Measurements from ENCODE around the gene TMEM164. TPM values are rescaled to one million over a fixed set of nuclear protein-coding genes. Genes with fewer than 3 reads are reported as not detected.

TMEM164 gene
- polyA plus RNA-seq, 1 experiment, result 12.9 TPM

- DNase-seq (ENCODE audit: low read depth, low spot score), result no peak
- no peaks in the 10 kb centered on the region for H3K27me3 ChIP-seq (ENCODE audit: control insufficient read depth, insufficient read depth, low read length)
- H3K27ac ChIP-seq (ENCODE audit: low read depth, low read length), result no peak overlapping the region
- ChIA-PET POLR2A (no interaction called here), CTCF (interaction anchor here (0.9 to 1.1 kb wide), 2 partner anchors 69 to 105 kb away, joined by 3 read pairs; no protein-coding TSS in a partner anchor)
- no peaks in the 10 kb centered on the region for H3K9me3 ChIP-seq (ENCODE audit: control insufficient read depth, insufficient read depth, low read length)
- TF ChIP-seq CTCF (IDR thresholded peaks at IDR 0.05; ENCODE audit: low read depth, low read length), result no peak
- H3K4me3 ChIP-seq (ENCODE audit: low read depth, low read length), result no peak overlapping the region
Observed at GRCh38 chrX:110216027-110216426, 213.1 kb downstream of the TMEM164 start.

GRCh38 chrX:110218591-110218990, 215.7 kb downstream of the TMEM164 start:
- ChIA-PET CTCF (interaction anchor here (1.3 to 1.6 kb wide), 2 partner anchors 190 to 194 kb away, joined by 4 to 5 read pairs; no protein-coding TSS in a partner anchor), POLR2A (interaction anchor here (2.6 kb wide), 1 partner anchor 8 kb away, joined by 10 read pairs; no protein-coding TSS in a partner anchor)
- no peaks in the 10 kb centered on the region for H3K27me3 ChIP-seq (ENCODE audit: control insufficient read depth, insufficient read depth, low read length)
- no peak for TF ChIP-seq CTCF (IDR thresholded peaks at IDR 0.05; ENCODE audit: low read depth, low read length)
- DNase-seq (ENCODE audit: low read depth, low spot score), result no peak
- no peak overlapping the region for H3K27ac ChIP-seq (ENCODE audit: low read depth, low read length)
- H3K4me3 ChIP-seq (ENCODE audit: low read depth, low read length), result no peak overlapping the region
- H3K9me3 ChIP-seq (ENCODE audit: control insufficient read depth, insufficient read depth, low read length), result no peaks in the 10 kb centered on the region

- no peaks in the 10 kb centered on the region for H3K9me3 ChIP-seq (ENCODE audit: control insufficient read depth, insufficient read depth, low read length)
- POLR2A ChIA-PET, result interaction anchor here (1.2 to 2.6 kb wide), 2 partner anchors 10 to 96 kb away, joined by 3 to 10 read pairs; no protein-coding TSS in a partner anchor
- TF ChIP-seq CTCF (IDR thresholded peaks at IDR 0.05; ENCODE audit: low read depth, low read length), result no peak
- CTCF ChIA-PET, result interaction anchor here (1.0 to 2.6 kb wide), 5 partner anchors 10 to 193 kb away, joined by 3 to 10 read pairs (median 4); no protein-coding TSS in a partner anchor
- DNase-seq (ENCODE audit: low read depth, low spot score), result no peak
- no peaks in the 10 kb centered on the region for H3K27me3 ChIP-seq (ENCODE audit: control insufficient read depth, insufficient read depth, low read length)
- no peak overlapping the region for H3K4me3 ChIP-seq (ENCODE audit: low read depth, low read length)
- H3K27ac ChIP-seq (ENCODE audit: low read depth, low read length), result no peak overlapping the region
Observed at GRCh38 chrX:110219920-110220319, 217.0 kb downstream of the TMEM164 start.

GRCh38 chrX:110222497-110223257, 219.8 kb downstream of the TMEM164 start:
- no peak for DNase-seq (ENCODE audit: low read depth, low spot score)
- ChIA-PET CTCF (no interaction called here), POLR2A (no interaction called here)
- Histone ChIP-seq H3K4me3 (ENCODE audit: low read depth, low read length) (no peak overlapping the region), H3K9me3 (ENCODE audit: control insufficient read depth, insufficient read depth, low read length) (no peaks in the 10 kb centered on the region), H3K27ac (ENCODE audit: low read depth, low read length) (no peak overlapping the region), H3K27me3 (ENCODE audit: control insufficient read depth, insufficient read depth, low read length) (no peaks in the 10 kb centered on the region)
- no peak for TF ChIP-seq CTCF (IDR thresholded peaks at IDR 0.05; ENCODE audit: low read depth, low read length)

GRCh38 chrX:110224926-110225617, 222.2 kb downstream of the TMEM164 start:
- no peak for DNase-seq (ENCODE audit: low read depth, low spot score)
- no peak for TF ChIP-seq CTCF (IDR thresholded peaks at IDR 0.05; ENCODE audit: low read depth, low read length)
- Histone ChIP-seq H3K9me3 (ENCODE audit: control insufficient read depth, insufficient read depth, low read length) (no peaks in the 10 kb centered on the region; the same call in 1 of the 2 replicates), H3K27ac (ENCODE audit: low read depth, low read length) (no peak overlapping the region), H3K4me3 (ENCODE audit: low read depth, low read length) (no peak overlapping the region), H3K27me3 (ENCODE audit: control insufficient read depth, insufficient read depth, low read length) (no peaks in the 10 kb centered on the region)
- ChIA-PET POLR2A (no interaction called here), CTCF (no interaction called here)
